NK-92 treated with Interleukin-12 subunit alpha and Interleukin-12 subunit beta, amount 100 ng/mL, for 24 hours (cell line): ENCODE data around the gene EEPD1.
"Not testable (repeated sequence)": the region's sequence is repeated elsewhere in the genome, so short reads cannot be mapped to it uniquely, and the experiment has no call there.

Source experiments
- DNase-seq: peaks from one replicate; lab custom pipeline; 2025; lab: John Stamatoyannopoulos, UW

The EEPD1 gene

GRCh38 chr7:36152756-36153570 is at the start of gene EEPD1:
EEPD1 (plus strand) TSS chr7:36153254; CDS start chr7:36154325, 1,071 bp downstream.
- no peak for DNase-seq

DNA sequence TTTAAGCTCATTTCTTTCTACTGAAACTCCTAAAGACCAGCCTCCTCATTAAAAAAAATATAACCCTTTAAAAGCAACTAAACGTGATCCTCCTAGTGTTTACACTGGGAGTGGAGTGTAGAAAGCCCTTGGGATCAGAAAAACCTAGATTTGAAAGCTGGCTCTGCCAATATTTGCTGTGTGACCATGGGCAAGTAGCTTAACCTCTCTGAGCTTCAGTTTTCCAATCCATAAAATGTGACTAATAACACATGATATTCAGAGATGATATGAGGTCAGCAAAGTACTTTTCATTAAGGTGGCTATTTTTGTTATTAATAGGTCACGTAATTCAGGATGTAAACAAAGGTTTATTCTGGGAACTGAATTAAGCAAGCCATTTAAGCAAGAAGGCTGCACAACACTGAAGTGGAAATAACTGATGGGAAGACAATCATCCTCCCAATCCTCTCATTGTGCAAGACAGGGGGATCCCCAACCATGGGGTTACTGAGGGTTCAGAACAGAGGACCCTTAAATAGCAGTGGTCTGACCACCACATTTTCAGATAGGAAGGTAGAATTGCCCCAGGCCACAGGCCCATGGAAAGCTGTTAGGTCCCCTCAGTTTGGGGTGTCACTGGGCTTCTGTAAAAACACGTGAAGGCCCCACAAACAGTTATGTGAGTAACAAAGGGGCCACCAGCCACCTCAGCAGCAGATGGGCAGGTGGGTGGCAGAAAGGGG is 49.1 kb upstream of the EEPD1 start:
- DNase-seq, result no peak

GRCh38 chr7:36106972-36107908 is 45.8 kb upstream of the EEPD1 start:
- DNase-seq, result not testable (repeated sequence)

- DNase-seq, result no peak
These were observed 45.0 kb upstream of the EEPD1 start for GRCh38 chr7:36107926-36108631.

GRCh38 chr7:36109013-36109627 is 43.9 kb upstream of the EEPD1 start:
- no peak for DNase-seq

- DNase-seq, result no peak
These were observed 42.5 kb upstream of the EEPD1 start for GRCh38 chr7:36110584-36110983.

DNA sequence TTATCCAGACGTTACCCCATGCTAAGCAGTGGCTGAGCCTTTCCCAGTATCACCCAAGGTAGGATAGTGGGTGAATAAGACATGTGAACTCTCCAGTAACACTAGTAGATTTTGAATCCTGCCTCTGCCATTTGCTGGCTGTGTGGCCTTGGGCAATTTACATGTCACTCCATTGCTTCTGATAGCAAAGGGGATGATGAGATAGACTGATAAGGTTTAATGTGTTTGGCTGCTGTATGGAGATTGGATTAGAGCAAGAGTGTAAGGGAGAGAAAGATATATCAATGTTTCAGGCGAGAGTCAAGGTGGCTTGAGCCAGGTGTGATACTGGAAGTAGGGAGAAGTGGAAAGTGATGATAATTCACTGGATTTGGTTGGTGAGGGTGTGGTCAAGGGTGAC is 40.1 kb upstream of the EEPD1 start:
- DNase-seq, result no peak

DNA sequence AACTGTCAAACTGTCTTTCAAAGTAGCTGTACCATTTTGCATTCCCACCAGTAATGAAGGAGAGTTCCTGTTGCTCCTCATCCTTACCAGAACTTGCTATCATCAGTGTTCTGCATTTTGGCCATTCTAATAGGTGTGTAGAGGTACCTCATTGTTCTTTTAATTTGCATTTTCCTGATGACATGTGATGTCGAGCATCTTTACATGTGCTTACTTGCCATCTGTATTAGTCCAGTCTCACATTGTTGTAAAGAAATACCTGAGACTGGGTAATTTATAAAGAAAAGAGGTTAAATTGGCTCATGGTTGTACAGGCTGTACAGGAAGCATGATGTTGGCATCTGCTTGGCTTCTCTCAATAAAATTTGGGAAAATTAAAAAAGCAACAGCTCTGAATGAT is 38.7 kb upstream of the EEPD1 start:
- DNase-seq, result no peak

- DNase-seq, result no peak
These were observed 37.4 kb upstream of the EEPD1 start for GRCh38 chr7:36115448-36116321.

DNA sequence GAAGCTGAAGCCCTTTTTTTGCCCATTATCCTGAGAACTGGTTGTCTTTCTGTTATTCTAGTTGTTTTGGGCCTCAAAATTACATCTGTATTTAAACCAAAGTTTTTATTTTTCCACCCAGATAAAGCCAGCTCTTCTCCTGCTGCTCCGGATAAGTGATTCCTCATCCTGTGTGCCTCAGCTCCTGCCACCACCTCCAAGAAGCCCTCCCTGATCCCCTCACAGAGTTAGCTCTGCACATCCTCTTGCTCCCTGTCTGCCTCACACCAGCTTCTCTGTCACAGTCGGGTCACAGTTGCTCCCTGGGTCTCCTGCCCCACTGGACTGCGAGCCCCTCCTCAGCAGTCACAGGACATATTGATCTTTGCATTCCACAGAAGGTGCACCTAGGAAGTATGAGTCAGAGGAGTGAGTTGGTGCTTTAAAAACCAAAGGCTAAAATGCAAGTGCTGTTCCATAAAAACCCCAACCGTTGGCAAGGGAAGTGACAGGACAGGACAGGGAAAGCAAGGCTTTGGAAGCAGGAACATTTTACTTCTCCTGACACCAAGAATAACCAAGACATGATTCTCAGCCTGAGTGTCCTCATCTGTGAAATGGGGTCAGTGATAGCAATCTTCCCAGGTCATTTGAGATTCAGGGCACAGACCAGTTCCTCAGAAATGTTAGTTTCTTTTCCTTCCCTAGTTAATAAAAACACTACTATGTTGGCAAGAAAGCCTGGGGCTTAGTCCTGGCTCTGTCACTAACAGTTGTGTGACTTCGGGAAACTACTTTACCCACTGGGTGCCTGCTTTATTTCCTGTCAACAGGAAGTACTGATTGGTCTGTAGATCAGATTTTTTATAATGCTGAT is 36.5 kb upstream of the EEPD1 start:
- no peak for DNase-seq

DNA sequence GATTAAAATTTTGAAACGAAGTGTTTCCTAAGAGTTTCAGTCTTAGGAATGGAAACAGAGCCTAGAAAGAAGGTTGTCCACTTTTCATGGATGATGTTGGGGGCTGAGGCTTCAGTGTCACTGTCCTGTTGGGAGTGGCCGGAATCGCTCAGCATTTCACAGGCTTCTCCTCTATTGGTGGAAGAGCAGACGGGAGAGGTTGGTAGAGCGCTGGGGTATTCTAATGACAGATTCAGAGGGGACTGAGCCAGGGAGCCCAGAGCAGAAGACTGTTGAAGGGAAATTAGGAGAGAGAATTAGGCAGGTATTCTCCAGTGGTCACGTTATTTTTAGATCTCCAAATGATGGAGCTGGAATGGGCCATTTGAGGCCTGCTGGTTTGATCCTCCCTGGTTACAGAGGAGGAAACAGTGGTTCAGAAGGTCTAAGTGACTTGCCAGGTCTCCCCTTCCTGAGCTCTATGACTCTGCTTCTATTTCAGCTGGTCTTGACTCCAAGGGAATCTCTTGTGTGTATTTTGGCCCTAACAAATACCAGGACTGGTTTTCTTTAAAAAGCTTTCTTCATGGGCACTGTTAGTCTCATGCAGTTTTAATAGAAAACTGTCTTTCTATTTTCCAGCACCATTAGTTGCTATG is 35.7 kb upstream of the EEPD1 start:
- no peak for DNase-seq

DNA sequence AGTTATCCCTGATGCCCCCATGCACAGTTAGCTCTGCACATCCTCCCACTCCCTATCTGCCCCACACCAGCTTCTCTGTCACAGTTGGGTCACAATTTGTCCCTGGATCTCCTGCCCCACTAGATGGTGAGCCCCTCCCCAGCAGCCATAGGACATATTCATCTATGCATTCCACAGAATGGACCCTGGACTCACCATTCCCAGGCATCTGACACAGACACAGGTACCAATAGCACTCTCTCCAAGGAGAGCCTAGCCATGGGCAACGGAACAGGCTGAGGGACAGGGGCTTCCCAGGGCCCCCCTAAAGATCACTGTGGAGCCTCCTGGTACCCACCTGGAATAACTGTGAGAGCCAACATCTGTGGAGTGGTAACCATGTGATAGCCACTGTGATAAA is 34.7 kb upstream of the EEPD1 start:
- DNase-seq, result no peak

DNA sequence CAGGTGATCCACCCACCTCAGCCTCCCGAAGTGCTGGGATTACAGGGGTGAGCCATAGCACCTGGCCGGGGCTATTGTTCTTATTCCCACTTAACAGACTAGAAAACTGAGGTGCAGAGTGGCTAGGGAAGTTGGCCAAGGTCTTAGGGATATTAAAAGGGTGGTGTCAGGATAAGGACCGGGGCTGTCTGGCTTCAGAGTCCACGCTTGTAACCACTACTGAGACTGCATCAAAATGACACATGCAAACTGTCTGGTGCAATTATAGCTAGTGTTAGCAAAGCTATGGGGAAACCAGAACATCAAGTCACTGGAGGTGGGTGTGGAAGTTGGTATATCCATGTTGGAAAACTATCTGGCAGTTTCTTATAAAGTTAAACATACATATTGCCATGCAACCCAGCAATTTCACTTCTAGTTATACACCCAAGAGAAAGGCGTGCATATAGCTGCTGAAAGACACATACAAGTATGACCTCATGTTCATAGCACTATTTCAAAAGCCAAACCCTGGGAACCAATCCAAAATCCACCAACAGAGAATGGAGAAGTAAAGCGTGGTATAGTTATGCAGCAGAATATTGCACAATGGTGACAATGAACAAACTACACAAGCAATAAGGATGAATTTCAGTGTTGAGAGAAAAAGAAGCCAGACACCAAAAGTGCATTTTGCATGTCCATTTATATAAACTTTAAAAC is 33.9 kb upstream of the EEPD1 start:
- no peak for DNase-seq

DNA sequence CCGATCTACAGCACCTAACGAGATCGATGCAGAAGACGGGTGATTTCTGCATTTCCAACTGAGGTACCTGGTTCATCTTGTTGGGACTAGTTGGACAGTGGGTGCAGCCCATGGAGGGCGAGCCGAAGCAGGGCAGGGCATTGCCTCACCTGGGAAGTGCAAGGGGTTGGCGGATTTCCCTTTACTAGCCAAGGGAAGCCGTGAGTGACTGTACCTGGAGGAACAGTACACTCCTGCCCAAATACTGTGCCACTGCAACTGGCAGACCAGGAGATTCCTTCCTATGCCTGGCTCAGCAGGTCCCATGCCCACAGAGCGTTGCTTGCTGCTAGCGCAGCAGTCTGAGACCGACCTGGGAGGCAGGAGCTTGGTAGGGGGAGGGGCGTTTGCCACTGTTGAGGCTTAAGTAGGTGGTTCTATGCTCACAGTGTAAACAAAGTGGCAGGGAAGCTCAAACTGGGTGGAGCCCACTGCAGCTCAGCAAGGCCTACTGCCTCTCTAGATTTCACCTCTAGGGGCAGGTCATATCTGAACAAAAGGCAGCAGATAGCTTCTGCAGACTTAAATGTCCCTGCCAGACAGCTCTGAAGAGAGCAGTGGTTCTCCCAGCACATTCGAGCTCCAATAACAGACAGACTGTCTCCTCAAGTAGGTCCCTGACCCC is 32.9 kb upstream of the EEPD1 start:
- not testable (repeated sequence) for DNase-seq

GRCh38 chr7:36125630-36126029 is 27.4 kb upstream of the EEPD1 start:
- DNase-seq, result not testable (repeated sequence)

DNA sequence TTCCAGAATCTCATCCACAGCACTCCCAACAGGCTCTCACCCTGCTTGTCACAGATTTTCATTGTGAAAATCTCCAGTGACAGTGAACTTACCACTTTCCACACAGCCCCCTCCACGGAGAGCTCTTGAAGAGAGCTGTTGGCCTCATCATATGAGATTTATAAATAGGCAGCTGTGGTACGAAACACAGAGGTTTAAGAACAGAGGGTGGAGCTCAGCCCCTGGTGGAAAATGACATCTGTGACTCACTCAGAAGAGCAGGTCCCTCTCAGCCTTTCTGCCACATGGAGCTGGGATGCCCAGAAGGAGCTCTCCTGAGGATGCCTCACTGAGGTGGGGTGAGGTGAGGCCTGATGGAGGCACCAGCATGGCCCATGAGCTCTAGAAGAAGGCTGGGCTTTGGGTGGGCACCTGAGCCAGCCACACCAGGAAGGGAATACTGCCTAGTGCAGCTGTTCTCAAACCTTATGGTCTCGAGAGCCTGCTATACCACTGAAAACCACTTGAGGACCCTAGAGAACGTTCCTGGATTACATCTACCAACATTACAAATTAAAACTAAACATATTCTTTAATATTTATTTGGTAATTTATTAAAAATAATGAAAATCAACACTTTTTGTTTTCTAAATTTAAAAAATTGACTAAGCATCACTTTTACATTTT is 25.8 kb upstream of the EEPD1 start:
- DNase-seq, result no peak

- no peak for DNase-seq
These were observed 24.5 kb upstream of the EEPD1 start for GRCh38 chr7:36128448-36129047.
